Activated CD8-positive, alpha-beta memory T cell treated with anti-CD3 and anti-CD28 coated beads, Interleukin-2, amount 10 ng/mL, durations not matched to agents 7 days and 5 days (primary cell): ENCODE measurements around the gene PRXL2A. TPM values are rescaled to one million over a fixed set of nuclear protein-coding genes. Genes with fewer than 3 reads are reported as not detected.

Source experiments
- ATAC-seq: fragments of 150-1000 bp; cut with Tn5 transposase; one replicate; pipeline ENCODE4 v1.10.0; 2021; ENCODE audit warnings: moderate library complexity
- CTCF ChIA-PET: fragments of 350-600 bp; sonication (Branson Sonifier 250); formaldehyde crosslinking; loops from one replicate; lab custom pipeline; 2021; ENCODE audit warnings: antibody characterized with exemption; lab: Charles Lee
- DNase-seq: peaks from one replicate; pipeline ENCODE4 v3.0.0-alpha.2; 2020
- H3K27ac Mint-ChIP-seq: one replicate; pipeline ENCODE4 v1.8.0; 2021; ENCODE audit warnings: mild to moderate bottlenecking, mixed read lengths
- H3K27me3 Mint-ChIP-seq: one replicate; pipeline ENCODE4 v1.8.0; 2021; ENCODE audit warnings: mixed read lengths
- H3K36me3 Mint-ChIP-seq: one replicate; pipeline ENCODE4 v1.8.0; 2021; ENCODE audit warnings: mild to moderate bottlenecking, mixed read lengths
- H3K4me1 Mint-ChIP-seq: one replicate; pipeline ENCODE4 v1.8.0; 2021; ENCODE audit warnings: mixed read lengths
- H3K4me3 Mint-ChIP-seq: one replicate; pipeline ENCODE4 v1.8.0; 2021; ENCODE audit warnings: mild to moderate bottlenecking, moderate library complexity, mixed read lengths
- H3K9me3 Mint-ChIP-seq: one replicate; pipeline ENCODE4 v1.8.0; 2022; ENCODE audit warnings: low read depth, mixed read lengths
- total RNA-seq, 2 experiments: library from RNA; stranded (reverse); gene quantifications; one replicate each; pipeline ENCODE4 v1.2.3, GENCODE V29; 2021

Gene PRXL2A
- total RNA-seq, 2 experiments from 2014 or later: 8.1 to 12.2 TPM

DNA sequence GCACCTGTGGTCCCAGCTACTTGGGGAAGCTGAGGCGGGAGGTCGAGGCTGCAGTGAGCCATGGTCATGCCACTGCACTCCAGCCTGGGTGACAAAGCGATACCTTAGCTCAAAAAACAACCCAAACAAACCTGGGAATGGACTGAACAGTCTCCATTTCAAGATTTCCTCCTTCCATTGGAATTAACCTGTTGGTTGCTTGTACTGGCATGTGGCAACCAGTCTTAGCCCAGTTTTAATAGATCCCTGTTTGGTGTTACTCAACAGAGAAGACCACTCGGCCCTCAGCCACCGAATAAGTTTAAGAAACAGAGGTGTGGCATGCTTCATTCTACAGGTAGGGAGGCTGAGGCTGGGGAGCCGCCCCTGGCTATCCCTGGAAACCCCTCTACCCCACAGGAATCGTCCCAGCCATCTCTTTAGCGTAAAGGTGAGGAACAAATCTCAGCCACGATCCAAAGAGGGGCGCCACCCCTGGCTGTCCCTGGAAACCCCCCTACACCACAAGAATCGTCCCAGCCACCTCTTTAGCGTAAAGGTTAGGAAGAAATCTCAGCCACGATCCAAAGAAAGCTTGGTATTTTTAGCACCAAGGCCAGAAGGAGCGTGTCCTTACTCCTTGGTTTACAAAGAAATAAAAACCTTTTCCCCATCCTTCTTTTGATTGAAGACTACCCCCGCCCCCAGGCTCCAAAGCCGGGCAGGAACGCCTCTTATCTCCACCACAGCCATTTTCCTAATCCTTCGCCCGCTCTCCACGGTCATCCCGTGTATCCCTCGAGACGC lies 44.9 kb downstream of the PRXL2A start:
- Mint-ChIP-seq H3K36me3 (peaks cover 18% of the 10 kb centered on the region), H3K27me3 (no peaks in the 10 kb centered on the region), H3K27ac (peak overlapping the region; percentile 31), H3K9me3 (no peaks in the 10 kb centered on the region), H3K4me1 (peaks cover 32% of the 10 kb centered on the region), H3K4me3 (peak overlapping the region; percentile 68)
- DNase-seq: no peak
- CTCF ChIA-PET: interaction anchor here (0.9 to 25.8 kb wide), 6 partner anchors 9 to 75 kb away, joined by 3 to 579 read pairs (median 6); partner anchors contain the start of gene PRXL2A
- no peak for ATAC-seq

GRCh38 chr10:80453842-80454512 lies 45.6 kb downstream of the PRXL2A start, which contains the start of gene TSPAN14:
TSS of gene TSPAN14 (plus strand) at chr10:80454310. CDS start at chr10:80489234, 34,924 bp downstream.
- peak; percentile 76 for ATAC-seq
- no peaks in the 10 kb centered on the region for H3K27me3 Mint-ChIP-seq
- CTCF ChIA-PET: interaction anchor here (1.5 to 25.8 kb wide), 6 partner anchors 10 to 76 kb away, joined by 5 to 579 read pairs (median 47); no protein-coding TSS in a partner anchor

DNA sequence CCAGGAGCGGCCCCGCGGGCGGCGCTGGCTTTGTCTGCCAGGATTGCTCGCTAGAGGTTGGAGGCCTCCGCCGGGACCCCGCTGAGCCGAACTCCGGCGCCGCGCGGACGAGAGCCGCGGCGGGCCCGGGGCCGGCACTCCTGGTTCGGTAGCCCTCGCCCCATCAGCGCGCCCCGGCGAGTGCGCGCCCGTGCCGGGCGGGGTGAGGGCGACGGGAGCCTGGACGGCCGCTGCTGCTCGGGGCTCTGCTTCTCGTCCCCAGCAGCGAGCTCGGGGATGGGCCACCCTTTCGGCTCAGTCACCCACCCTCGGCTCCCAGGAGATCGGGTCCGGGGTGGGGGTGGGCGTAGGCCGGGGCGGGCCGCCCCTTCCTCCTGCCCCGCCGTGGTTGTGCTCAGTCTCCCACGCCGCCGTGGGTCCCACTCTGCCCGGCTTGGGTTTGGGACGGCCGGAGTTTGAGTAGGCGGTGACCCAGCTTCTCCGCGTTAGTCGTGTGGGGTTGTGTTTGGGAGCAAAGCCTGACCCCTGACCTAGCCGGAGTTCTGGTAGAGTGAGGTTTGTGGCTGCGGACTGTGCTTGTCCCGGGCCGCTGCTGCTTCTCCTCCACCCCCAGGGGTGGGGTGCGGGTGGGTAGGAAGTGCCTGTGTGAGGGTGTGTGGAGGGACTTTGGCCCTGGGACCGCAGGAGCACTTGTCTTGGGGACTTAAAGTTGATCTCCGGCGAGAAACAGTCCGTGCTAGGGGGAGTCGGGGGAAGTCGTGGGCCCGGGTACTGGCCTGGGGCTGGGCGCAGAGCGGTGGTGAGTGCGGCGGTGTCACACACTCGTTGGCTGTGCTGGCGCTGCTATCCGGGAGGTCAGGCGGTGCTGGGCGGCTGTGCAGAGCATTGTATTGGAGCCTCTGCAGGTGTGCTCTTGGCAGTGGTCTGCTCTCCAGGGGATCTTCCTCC lies 46.4 kb downstream of the PRXL2A start:
- no peaks in the 10 kb centered on the region for H3K9me3 Mint-ChIP-seq
- ATAC-seq (peak; percentile 18), DNase-seq (peak; percentile 68)
- no peaks in the 10 kb centered on the region for H3K27me3 Mint-ChIP-seq
- peaks cover 46% of the 10 kb centered on the region for H3K4me1 Mint-ChIP-seq
- H3K27ac Mint-ChIP-seq: peak overlapping the region; percentile 94
- peaks cover 20% of the 10 kb centered on the region for H3K36me3 Mint-ChIP-seq
- H3K4me3 Mint-ChIP-seq: peak overlapping the region; percentile 92
- CTCF ChIA-PET: interaction anchor here (2.5 to 22.0 kb wide), 3 partner anchors 13 to 47 kb away, joined by 6 to 378 read pairs (median 77); no protein-coding TSS in a partner anchor

More at GRCh38 chr10:80453842-80454512, 45.6 kb downstream of the PRXL2A start, which contains the start of gene TSPAN14:
- Mint-ChIP-seq H3K4me3 (peak within 1 kb of the TSS; percentile 92), H3K36me3 (peaks cover 20% of the 10 kb centered on the region), H3K27ac (peak within 1 kb of the TSS; percentile 94), H3K4me1 (peaks cover 38% of the 10 kb centered on the region), H3K9me3 (no peaks in the 10 kb centered on the region)
- peak; percentile 81 for DNase-seq

- Mint-ChIP-seq H3K4me3 (peak overlapping the region; percentile 92), H3K4me1 (peaks cover 55% of the 10 kb centered on the region)
Measured at GRCh38 chr10:80455461-80456349, 47.4 kb downstream of the PRXL2A start.

GRCh38 chr10:80457554-80458262 lies 49.4 kb downstream of the PRXL2A start:
- Mint-ChIP-seq H3K36me3 (peaks cover 26% of the 10 kb centered on the region), H3K27ac (peak overlapping the region; percentile 94), H3K4me1 (peaks cover 74% of the 10 kb centered on the region), H3K4me3 (peak overlapping the region; percentile 92), H3K27me3 (no peaks in the 10 kb centered on the region), H3K9me3 (no peaks in the 10 kb centered on the region)
- DNase-seq (no peak), ATAC-seq (no peak)
- CTCF ChIA-PET: interaction anchor here (2.3 to 22.0 kb wide), 6 partner anchors 11 to 44 kb away, joined by 6 to 378 read pairs (median 42); no protein-coding TSS in a partner anchor

More at GRCh38 chr10:80455461-80456349, 47.4 kb downstream of the PRXL2A start:
- DNase-seq: no peak
- ATAC-seq: no peak
- H3K27me3 Mint-ChIP-seq: no peaks in the 10 kb centered on the region
- no peaks in the 10 kb centered on the region for H3K9me3 Mint-ChIP-seq
- CTCF ChIA-PET: interaction anchor here (1.0 to 22.0 kb wide), 6 partner anchors 8 to 46 kb away, joined by 3 to 378 read pairs (median 42); no protein-coding TSS in a partner anchor
- H3K36me3 Mint-ChIP-seq: peaks cover 23% of the 10 kb centered on the region
- peak overlapping the region; percentile 94 for H3K27ac Mint-ChIP-seq

DNA sequence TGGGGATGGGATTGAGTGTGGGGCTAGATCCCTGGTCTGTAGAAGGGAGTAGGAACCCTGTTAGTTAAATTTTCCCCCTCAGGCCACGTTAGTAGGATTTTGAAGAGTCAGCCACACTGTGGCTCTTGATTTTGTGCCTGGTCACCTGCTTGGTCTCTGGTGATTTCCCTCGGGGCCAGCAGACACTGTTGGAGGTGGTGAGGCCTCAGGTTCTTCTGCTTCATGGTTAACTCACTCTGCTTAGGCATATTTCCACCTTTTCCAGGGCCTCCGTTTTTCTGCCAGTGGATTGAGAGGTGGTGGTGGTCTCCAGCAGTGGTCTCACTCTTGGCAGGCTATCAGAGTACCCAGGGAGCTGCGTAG lies 49.9 kb downstream of the PRXL2A start:
- H3K36me3 Mint-ChIP-seq: peaks cover 27% of the 10 kb centered on the region
- DNase-seq: no peak
- CTCF ChIA-PET: interaction anchor here (2.3 to 22.0 kb wide), 5 partner anchors 10 to 44 kb away, joined by 9 to 378 read pairs (median 71); no protein-coding TSS in a partner anchor
- no peaks in the 10 kb centered on the region for H3K9me3 Mint-ChIP-seq
- peak overlapping the region; percentile 94 for H3K27ac Mint-ChIP-seq
- ATAC-seq: no peak
- peaks cover 79% of the 10 kb centered on the region for H3K4me1 Mint-ChIP-seq
- no peaks in the 10 kb centered on the region for H3K27me3 Mint-ChIP-seq
- H3K4me3 Mint-ChIP-seq: peak overlapping the region; percentile 92

- Mint-ChIP-seq H3K36me3 (peaks cover 29% of the 10 kb centered on the region), H3K27me3 (no peaks in the 10 kb centered on the region), H3K9me3 (no peaks in the 10 kb centered on the region), H3K27ac (peak overlapping the region; percentile 94), H3K4me3 (peak overlapping the region; percentile 92), H3K4me1 (peaks cover 79% of the 10 kb centered on the region)
- ATAC-seq (no peak), DNase-seq (no peak)
- CTCF ChIA-PET: interaction anchor here (0.7 to 22.0 kb wide), 7 partner anchors 10 to 54 kb away, joined by 3 to 378 read pairs (median 65); no protein-coding TSS in a partner anchor
Measured at GRCh38 chr10:80458638-80459037, 50.3 kb downstream of the PRXL2A start.

- ATAC-seq: peak; percentile 57
- Mint-ChIP-seq H3K9me3 (no peaks in the 10 kb centered on the region), H3K27me3 (no peaks in the 10 kb centered on the region), H3K36me3 (peaks cover 31% of the 10 kb centered on the region), H3K4me1 (peaks cover 84% of the 10 kb centered on the region), H3K4me3 (peak overlapping the region; percentile 92), H3K27ac (peak overlapping the region; percentile 94)
- DNase-seq: peak; percentile 93
- CTCF ChIA-PET: interaction anchor here (0.7 to 22.0 kb wide), 10 partner anchors 9 to 76 kb away, joined by 3 to 378 read pairs (median 8); no protein-coding TSS in a partner anchor
Measured at GRCh38 chr10:80459047-80459865, 50.9 kb downstream of the PRXL2A start.

- CTCF ChIA-PET: interaction anchor here (0.8 to 22.0 kb wide), 7 partner anchors 8 to 78 kb away, joined by 3 to 378 read pairs (median 65); no protein-coding TSS in a partner anchor
- ATAC-seq (no peak), DNase-seq (no peak)
- H3K27me3 Mint-ChIP-seq: no peaks in the 10 kb centered on the region
- peaks cover 97% of the 10 kb centered on the region for H3K4me1 Mint-ChIP-seq
- peak overlapping the region; percentile 92 for H3K4me3 Mint-ChIP-seq
- H3K36me3 Mint-ChIP-seq: peaks cover 27% of the 10 kb centered on the region
- H3K27ac Mint-ChIP-seq: peak overlapping the region; percentile 94
- H3K9me3 Mint-ChIP-seq: no peaks in the 10 kb centered on the region
Measured at GRCh38 chr10:80460399-80461207, 52.3 kb downstream of the PRXL2A start.
